Measurements from ENCODE around the gene ACYP2.

DNA sequence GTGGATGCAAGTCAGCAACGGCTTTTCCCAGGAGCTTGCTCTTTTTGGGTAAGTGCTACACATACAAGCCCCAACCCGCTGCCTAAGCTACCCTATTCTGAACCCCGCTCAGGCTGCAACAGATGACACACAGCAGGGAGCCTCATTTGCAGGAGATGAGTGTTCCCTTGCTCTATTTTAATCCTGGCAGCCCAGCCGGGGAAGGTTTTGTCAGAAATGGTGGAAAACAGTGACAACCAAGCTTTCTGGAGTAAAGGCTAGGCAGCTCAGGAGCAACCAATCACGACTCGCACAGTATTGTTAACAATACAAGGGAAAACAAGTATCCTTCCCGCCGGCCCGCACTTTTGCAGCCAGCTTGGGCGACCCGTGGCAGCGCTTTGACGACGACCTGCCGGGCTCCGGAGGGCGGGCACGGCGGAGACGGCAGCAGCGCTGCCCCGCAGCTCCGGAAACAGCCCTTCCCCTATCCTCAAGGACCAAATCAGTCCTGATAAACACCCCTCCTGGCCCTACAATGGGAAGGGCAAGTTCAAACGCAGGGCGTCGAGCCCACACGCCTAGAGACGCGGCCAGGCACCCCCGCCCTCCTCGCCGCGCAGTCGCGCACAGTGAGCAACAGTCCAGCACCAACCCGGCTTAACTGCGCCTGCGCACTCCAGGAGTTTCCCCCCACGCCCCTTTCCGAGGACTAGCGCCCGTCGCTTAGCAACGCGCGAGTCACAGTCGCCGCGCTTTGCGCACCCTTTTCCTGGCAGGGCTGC, 214.9 kb downstream of the ACYP2 start:
- TF ChIP-seq, protein P1, sequence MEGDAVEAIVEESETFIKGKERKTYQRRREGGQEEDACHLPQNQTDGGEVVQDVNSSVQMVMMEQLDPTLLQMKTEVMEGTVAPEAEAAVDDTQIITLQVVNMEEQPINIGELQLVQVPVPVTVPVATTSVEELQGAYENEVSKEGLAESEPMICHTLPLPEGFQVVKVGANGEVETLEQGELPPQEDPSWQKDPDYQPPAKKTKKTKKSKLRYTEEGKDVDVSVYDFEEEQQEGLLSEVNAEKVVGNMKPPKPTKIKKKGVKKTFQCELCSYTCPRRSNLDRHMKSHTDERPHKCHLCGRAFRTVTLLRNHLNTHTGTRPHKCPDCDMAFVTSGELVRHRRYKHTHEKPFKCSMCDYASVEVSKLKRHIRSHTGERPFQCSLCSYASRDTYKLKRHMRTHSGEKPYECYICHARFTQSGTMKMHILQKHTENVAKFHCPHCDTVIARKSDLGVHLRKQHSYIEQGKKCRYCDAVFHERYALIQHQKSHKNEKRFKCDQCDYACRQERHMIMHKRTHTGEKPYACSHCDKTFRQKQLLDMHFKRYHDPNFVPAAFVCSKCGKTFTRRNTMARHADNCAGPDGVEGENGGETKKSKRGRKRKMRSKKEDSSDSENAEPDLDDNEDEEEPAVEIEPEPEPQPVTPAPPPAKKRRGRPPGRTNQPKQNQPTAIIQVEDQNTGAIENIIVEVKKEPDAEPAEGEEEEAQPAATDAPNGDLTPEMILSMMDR (IDR thresholded peaks at IDR 0.05): peak in 2 of 5 experiments; percentile 24 to 31
- TF ChIP-seq EP300 (IDR thresholded peaks at IDR 0.05) (peak; percentile 43 to 98), POLR2A (IDR thresholded peaks at IDR 0.05) (peak; percentile 93 to 95)
